K562 (cell line): ENCODE data around the gene NACA. TPM values are rescaled to one million over a fixed set of nuclear protein-coding genes. Genes with fewer than 3 reads are reported as not detected.

Experiments used
- AFF1 ChIP-seq, 2 experiments: fragments of 450-650 bp; IDR thresholded peaks; 2 replicates each; pipeline ENCODE4 v1.6.1; 2018; ENCODE audit warnings: mild to moderate bottlenecking in 2 of 2, low read depth in 1 of 2; ENCODE audit not compliant: partially characterized antibody in 2 of 2
- ARID3A ChIP-seq: IDR thresholded peaks from 2 replicates; pipeline ENCODE4 v1.6.1; 2012; ENCODE audit warnings: low read depth, low read length, improper control_type of control experiment, borderline replicate concordance
- HDAC2 ChIP-seq: fragments of 450-650 bp; IDR thresholded peaks from 2 replicates; pipeline ENCODE4 v1.6.1; 2016; ENCODE audit warnings: mild to moderate bottlenecking
- NEUROD1 ChIP-seq: fragments of 150-350 bp; IDR thresholded peaks from 2 replicates; pipeline ENCODE4 v1.6.1; 2014; ENCODE audit warnings: borderline replicate concordance, low read length, low read depth; ENCODE audit not compliant: partially characterized antibody
- NFATC3 ChIP-seq: fragments of 450-650 bp; IDR thresholded peaks from 2 replicates; pipeline ENCODE4 v1.6.1; 2017; ENCODE audit warnings: mild to moderate bottlenecking
- SMARCB1 ChIP-seq: IDR thresholded peaks from 2 replicates; pipeline ENCODE4 v1.6.1; 2011; ENCODE audit warnings: improper control_type of control experiment, low read depth; ENCODE audit not compliant: insufficient read length
- SMARCC2 ChIP-seq: fragments of 450-650 bp; IDR thresholded peaks from 2 replicates; pipeline ENCODE4 v1.6.1; 2017; ENCODE audit warnings: antibody characterized with exemption, moderate library complexity, mild to moderate bottlenecking, low read depth
- SPI1 ChIP-seq: IDR thresholded peaks from 2 replicates; pipeline ENCODE4 v1.6.1; 2011; ENCODE audit warnings: low read depth, low read length, control low read depth, borderline replicate concordance
- polyA plus RNA-seq, 8 experiments: library from polyadenylated mRNA; depleted of rRNA in 4 of 8; stranded (reverse) in 5 of 8; unstranded in 3 of 8; fragments of >200 nt; fragmentation: Nextera tagmentation in 2 of 8; fragmentation: Illumina TruSeq in 1 of 8; extraction: Ambion mirVana in 2 of 8; extraction: Trizol in 1 of 8; gene quantifications; 2 replicates each; pipeline versions ENCODE4 v1.2.1 to v1.2.3, GENCODE V29; 2011 to 2014; ENCODE audit warnings: inconsistent platforms in 1 of 8, missing spikeins in 1 of 8
- total RNA-seq, 7 experiments: library from RNA; depleted of rRNA in 6 of 7; stranded (reverse); fragments of >200 nt in 6 of 7; fragmentation: Illumina TruSeq in 2 of 7; extraction: Trizol in 2 of 7; gene quantifications; 2 replicates each; pipeline versions ENCODE4 v1.2.1 to v1.2.3, GENCODE V29; 2011 to 2021; ENCODE audit warnings: low replicate concordance in 1 of 7

NACA gene
- total and polyA plus RNA-seq, 9 of the 15 experiments (the other 6 are each of a cell fraction or from before 2014, with no cell fraction given), result 1,030 to 2,416 (median 1,645) TPM

- TF ChIP-seq SMARCB1, result no peak
- TF ChIP-seq SPI1, result no peak
- TF ChIP-seq ARID3A, result no peak
- TF ChIP-seq NFATC3, result no peak
- peak; percentile 53 to 88 for TF ChIP-seq AFF1 (IDR thresholded peaks at IDR 0.05; ENCODE audit: low read depth in 1 of 2, partially characterized antibody in 2 of 2)
- TF ChIP-seq HDAC2, result peak; percentile 75; the same call in 1 of the 2 replicates
- no peak for TF ChIP-seq SMARCC2
- peak; percentile 25 for TF ChIP-seq NEUROD1
These were observed 26.9 kb upstream of the NACA start, which contains the start of gene PRIM1 (continued) for GRCh38 chr12:56751712-56752598.
